AG04449 (cell line): ENCODE measurements around the gene MAPRE3.

Source experiments
- CTCF ChIA-PET: fragments of 350-600 bp; formaldehyde crosslinking; extraction: SDS; loops from one replicate; lab custom pipeline; 2021; ENCODE audit warnings: antibody characterized with exemption; lab: Yijun Ruan, JAX
- POLR2A ChIA-PET: fragments of 400-600, 350-600 bp; formaldehyde crosslinking; extraction: SDS; loops from one replicate; lab custom pipeline; 2020; ENCODE audit warnings: antibody characterized with exemption, inconsistent platforms; lab: Yijun Ruan, JAX
- DNase-seq: peaks from one replicate; pipeline ENCODE4 v3.0.0-alpha.2; 2010; ENCODE audit warnings: low read depth, low spot score
- H3K4me3 ChIP-seq: 2 replicates; pipeline ENCODE4 v1.5.1; 2011; ENCODE audit warnings: low read depth, mild to moderate bottlenecking, control low read depth, low read length
- TF ChIP-seq, protein P1 (sequence below): IDR thresholded peaks from one replicate; pipeline ENCODE4 v1.5.1; 2011; ENCODE audit warnings: mild to moderate bottlenecking, moderate library complexity, low read length, control low read depth, inconsistent platforms; ENCODE audit not compliant: insufficient read depth; ENCODE audit errors: missing control alignments

The MAPRE3 gene

DNA sequence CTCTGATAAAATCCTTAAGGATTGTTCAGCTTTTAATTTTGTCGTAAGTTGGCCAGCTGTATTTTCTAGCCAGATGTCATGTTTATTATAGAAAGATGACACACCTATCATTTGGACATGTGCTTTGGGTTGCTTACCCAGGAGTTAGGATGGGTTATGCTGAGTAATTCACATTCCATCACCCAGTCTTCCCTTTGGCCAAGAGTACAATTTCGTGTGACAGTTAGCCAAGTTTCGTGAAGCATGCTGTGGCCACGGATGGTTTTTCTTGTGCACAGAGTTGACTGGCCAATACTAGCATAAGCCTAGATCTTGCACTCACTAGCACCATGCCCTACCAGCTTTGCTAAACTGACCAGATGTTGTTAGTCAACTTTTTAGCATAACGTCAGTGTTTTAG is 5.8 kb downstream of the MAPRE3 start:
- ChIA-PET POLR2A (no interaction called here), CTCF (interaction anchor here (1.1 to 2.5 kb wide), 5 partner anchors 10 to 41 kb away, joined by 3 to 12 read pairs (median 9); no protein-coding TSS in a partner anchor)
- TF ChIP-seq, protein P1, sequence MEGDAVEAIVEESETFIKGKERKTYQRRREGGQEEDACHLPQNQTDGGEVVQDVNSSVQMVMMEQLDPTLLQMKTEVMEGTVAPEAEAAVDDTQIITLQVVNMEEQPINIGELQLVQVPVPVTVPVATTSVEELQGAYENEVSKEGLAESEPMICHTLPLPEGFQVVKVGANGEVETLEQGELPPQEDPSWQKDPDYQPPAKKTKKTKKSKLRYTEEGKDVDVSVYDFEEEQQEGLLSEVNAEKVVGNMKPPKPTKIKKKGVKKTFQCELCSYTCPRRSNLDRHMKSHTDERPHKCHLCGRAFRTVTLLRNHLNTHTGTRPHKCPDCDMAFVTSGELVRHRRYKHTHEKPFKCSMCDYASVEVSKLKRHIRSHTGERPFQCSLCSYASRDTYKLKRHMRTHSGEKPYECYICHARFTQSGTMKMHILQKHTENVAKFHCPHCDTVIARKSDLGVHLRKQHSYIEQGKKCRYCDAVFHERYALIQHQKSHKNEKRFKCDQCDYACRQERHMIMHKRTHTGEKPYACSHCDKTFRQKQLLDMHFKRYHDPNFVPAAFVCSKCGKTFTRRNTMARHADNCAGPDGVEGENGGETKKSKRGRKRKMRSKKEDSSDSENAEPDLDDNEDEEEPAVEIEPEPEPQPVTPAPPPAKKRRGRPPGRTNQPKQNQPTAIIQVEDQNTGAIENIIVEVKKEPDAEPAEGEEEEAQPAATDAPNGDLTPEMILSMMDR: no peak
- DNase-seq: no peak
- H3K4me3 ChIP-seq: no peak overlapping the region

DNA sequence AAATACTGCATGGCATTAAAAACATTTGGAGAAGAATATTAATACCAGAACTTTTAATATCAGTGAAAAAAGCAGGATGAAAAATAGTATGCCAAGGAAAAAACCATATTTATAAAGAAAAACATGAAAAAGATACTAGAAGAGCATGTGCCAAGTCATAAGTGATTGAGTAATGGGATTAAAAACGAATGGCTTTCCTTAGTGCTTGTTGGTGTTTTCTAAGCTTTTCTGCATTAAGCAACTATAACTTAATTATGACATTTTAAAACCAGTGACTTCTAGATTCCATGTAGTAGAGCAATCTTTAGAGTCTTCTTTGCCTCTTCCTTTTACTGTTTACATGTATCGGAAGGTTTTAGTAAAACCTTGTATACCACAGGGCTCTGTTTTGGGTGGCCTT is 6.6 kb downstream of the MAPRE3 start:
- ChIA-PET CTCF (interaction anchor here (0.6 to 2.5 kb wide), 5 partner anchors 7 to 131 kb away, joined by 4 to 12 read pairs (median 5); no protein-coding TSS in a partner anchor), POLR2A (no interaction called here)
- TF ChIP-seq, protein P1: no peak
- DNase-seq: no peak
- no peak overlapping the region for H3K4me3 ChIP-seq

DNA sequence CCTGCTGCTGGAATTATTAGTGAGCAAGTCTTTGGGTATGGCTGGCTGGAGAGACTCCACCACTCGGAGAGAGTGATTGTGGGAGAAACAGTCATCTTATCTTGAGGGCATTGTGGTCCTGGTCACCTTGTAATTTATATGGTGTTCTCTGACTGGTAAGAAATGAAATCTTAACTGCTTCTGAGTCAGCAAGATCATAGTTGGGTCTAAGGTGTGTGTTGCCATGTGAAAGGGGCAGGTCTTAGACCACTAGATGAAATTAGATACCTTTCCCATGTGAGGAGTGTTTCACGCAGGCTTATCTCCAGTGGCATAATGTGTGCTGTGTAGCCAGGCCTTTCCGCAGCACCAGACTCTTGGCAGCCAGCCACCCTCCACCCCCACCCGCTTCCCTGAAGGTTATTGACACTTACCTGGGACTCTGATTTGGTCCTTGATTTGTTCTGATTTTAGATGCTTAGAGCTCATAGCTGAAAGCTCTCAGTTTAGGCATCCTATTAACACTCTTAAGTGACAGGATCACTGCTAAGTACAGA is 7.7 kb downstream of the MAPRE3 start:
- H3K4me3 ChIP-seq: no peak overlapping the region
- CTCF ChIA-PET: interaction anchor here (1.0 to 2.4 kb wide), 4 partner anchors 8 to 35 kb away, joined by 3 to 7 read pairs (median 4); no protein-coding TSS in a partner anchor
- POLR2A ChIA-PET: no interaction called here
- TF ChIP-seq, protein P1: no peak
- no peak for DNase-seq

DNA sequence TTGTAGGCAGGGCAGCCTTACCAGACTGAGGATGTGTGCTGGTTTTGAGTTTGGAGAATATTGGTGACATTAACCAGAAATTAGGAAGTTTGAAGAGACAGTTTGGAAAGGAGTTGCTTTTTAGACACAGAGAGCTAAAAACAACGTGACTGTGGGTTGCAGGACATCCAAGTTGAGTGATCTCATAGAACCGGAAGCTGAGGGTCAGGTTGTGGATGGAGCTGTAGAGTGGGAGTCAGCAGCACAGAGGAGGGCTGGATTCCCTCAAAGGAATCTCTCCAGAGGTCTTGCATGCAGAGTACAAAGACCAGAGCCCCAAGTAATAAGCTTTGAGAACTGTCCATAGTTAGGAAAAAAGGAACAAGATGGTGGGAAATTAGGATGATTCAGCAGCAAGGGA is 9.3 kb downstream of the MAPRE3 start:
- POLR2A ChIA-PET: no interaction called here
- no peak overlapping the region for H3K4me3 ChIP-seq
- DNase-seq: no peak
- TF ChIP-seq, protein P1: no peak
- CTCF ChIA-PET: interaction anchor here (1.6 to 5.3 kb wide), 2 partner anchors 37 kb away, joined by 4 to 29 read pairs; no protein-coding TSS in a partner anchor

GRCh38 chr2:26980971-26981370 is 10.5 kb downstream of the MAPRE3 start:
- no peak overlapping the region for H3K4me3 ChIP-seq
- TF ChIP-seq, protein P1: no peak
- ChIA-PET CTCF (interaction anchor here (1.1 to 5.3 kb wide), 2 partner anchors 19 to 35 kb away, joined by 5 to 29 read pairs; no protein-coding TSS in a partner anchor), POLR2A (no interaction called here)
- DNase-seq: no peak

DNA sequence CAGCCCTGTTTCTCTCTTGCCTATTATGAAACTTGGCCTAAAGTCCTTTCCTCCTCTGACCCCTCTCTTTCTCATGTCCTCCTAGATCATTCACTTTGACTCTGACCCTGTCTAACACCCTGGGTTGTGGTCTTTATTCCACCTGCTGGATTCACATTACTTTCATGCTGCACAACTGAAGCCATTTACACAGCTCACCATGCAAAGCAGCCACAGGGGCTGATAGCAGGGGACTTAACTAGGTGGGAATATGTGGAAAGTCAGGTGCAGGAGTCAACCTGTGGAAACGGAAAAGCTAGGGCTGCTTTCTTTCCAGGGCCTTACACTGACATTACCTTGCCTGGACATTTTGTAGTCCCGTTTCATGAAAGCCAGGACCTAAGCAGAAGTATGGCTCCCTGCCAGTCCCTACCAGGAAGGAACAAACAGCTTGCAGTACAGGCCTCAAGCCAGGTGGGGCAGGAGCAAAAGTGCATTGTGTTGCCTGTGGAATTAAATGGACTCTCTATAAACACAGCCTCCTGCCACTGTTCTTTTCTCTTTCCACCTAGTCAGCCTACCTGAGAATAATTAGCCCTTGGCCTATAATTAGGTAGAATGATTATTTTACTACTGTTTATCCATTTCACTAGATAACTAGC is 11.8 kb downstream of the MAPRE3 start:
- TF ChIP-seq, protein P1: no peak
- POLR2A ChIA-PET: no interaction called here
- CTCF ChIA-PET: interaction anchor here (0.6 to 5.3 kb wide), 10 partner anchors 8 to 39 kb away, joined by 3 to 29 read pairs (median 4); no protein-coding TSS in a partner anchor
- no peak for DNase-seq
- no peak overlapping the region for H3K4me3 ChIP-seq
